Erythroblast (primary cell): Measurements from ENCODE around the gene GRIN2C.

Source experiments
- DNase-seq, 2 experiments: peaks; one replicate each; lab custom pipeline; 2025; lab: John Stamatoyannopoulos, UW
- GATA1 ChIP-seq: IDR thresholded peaks from 2 replicates; pipeline ENCODE4 v1.6.1; 2011; ENCODE audit warnings: low read depth, mild to moderate bottlenecking, control low read depth, low read length, moderate library complexity
- POLR2A ChIP-seq: IDR thresholded peaks from 2 replicates; pipeline ENCODE4 v1.6.1; 2011; ENCODE audit warnings: mild to moderate bottlenecking, low read length

Gene GRIN2C

DNA sequence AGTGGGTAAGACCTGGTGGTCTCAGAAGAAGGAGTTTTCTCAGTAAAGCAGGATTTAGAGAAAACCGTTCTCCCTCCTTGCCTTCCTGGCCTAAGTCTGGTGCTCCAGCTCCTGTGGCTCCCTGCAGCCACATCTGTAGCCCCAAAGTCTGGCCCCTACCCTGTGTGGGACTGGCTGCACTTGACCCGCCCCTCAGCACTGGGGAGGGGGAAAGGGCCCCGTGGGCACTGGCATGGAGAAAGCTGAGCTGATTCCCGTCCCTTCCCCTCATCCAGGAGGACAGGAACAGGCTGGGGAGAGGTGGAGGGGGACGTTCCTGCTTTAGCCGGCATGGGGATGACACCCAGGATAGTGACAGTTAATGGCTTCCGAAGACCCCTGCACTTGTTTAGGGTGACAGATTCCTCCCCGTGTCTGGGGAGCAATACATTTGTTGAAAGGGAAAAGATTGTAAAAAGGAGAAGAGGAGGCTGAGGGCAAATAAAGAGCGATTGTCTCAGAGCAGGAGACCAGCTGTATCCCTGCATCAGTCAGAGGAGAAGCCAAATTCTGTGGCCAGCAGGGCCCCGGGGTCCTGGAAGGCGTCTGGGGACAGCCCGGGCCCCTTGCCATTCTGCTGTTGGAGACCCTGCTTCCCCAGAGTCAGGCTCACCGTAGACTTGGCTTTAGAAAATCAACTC is 37.9 kb downstream of the GRIN2C start:
- DNase-seq, result no peak
- TF ChIP-seq POLR2A (no peak), GATA1 (no peak)

DNA sequence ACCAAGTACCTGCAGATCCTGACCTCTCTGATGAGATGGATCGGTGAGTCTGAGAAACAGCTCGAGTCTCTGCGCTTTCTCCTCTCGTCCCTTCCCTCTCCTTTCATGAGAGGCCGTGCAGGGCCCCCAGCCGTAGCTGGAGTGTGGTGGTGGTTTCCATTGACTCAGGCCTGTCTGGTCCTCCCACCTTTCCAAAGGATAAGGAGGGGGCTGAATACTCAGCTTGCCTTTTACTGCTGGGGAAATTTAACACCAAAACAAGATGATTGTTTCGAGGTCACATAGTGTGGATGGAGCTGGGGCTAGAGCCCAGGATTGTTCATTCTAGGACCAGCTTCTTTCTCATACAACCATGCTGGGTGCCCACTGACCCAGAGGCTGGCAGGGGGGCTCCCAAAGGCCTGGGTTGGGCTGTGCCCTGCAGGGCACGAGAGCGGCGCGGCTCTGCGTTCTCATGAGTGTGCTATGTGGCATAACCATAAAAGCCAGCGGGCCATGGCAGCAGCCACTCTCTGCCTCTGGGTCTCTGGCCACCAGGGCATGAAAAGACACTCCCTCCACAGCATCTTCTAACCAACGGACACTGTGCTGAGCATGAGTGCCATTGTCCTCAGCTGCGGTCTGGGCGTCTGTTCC is 39.8 kb downstream of the GRIN2C start:
- DNase-seq, result no peak
- no peak for TF ChIP-seq POLR2A
- TF ChIP-seq GATA1, result no peak

DNA sequence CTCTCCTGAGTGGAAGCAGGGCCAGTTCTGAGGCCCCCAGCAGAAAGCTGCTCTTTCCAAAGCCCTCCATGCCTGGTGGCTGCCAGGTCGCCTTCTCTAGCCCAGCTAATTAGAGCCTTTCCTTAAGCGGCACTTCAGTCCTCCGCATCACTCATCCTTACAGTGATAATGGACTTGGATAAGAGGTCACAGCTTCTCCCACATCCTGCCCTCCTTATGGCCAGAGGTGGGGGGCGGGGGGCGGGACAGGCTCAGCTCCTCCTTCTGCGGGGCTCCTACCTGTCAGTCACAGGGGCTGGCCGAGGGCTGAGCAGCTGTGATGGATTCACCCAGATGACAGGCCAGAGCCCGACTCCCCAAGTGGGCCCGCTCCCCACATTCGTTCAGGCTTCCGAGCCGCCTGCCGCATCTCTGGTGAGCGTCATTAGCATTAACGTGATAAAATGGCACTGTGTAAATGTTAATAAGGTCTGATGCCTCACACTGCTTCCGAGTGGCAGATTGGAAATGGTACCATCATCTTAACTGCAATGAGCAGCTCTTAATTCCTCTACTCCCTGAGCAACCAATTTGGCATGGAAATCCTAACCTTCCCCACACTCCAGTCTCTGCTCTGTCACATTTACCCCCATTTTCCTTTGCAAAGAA is 41.3 kb downstream of the GRIN2C start:
- DNase-seq, result no peak
- TF ChIP-seq POLR2A (no peak), GATA1 (no peak)

DNA sequence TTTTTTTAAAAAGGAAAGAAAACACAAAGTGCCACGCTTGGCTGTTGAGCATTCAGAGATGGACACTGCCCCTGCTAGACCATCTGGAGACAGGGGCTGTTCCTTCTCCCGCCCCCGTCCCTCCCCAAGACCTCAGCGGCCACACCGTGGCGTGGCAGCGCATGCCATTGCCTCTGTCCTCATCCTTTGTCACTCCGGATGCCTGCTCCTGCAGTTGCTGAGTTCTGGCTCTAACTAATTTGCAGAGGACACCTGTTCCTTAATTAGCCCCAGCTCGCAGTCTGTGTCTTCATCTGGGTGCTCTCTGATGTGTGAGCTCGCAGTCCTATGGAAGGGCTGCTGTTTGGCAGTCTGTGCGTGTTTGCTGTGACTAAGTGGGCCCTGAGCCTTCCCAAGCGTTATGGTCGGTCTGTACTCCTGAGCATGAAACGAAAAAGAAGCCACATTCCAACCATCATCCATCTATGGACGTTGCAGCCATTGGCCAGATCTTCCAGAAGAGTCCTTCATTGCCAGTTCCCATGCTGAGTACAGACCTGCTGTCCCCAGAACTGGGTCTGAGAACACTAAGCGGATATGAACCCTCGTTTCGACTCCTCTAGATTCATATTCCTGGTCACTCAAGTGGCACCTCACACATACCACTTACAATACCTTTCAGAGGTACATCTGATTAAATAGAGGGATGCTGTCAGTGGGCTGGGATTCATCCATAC is 42.6 kb downstream of the GRIN2C start:
- no peak for TF ChIP-seq POLR2A
- no peak for DNase-seq

DNA sequence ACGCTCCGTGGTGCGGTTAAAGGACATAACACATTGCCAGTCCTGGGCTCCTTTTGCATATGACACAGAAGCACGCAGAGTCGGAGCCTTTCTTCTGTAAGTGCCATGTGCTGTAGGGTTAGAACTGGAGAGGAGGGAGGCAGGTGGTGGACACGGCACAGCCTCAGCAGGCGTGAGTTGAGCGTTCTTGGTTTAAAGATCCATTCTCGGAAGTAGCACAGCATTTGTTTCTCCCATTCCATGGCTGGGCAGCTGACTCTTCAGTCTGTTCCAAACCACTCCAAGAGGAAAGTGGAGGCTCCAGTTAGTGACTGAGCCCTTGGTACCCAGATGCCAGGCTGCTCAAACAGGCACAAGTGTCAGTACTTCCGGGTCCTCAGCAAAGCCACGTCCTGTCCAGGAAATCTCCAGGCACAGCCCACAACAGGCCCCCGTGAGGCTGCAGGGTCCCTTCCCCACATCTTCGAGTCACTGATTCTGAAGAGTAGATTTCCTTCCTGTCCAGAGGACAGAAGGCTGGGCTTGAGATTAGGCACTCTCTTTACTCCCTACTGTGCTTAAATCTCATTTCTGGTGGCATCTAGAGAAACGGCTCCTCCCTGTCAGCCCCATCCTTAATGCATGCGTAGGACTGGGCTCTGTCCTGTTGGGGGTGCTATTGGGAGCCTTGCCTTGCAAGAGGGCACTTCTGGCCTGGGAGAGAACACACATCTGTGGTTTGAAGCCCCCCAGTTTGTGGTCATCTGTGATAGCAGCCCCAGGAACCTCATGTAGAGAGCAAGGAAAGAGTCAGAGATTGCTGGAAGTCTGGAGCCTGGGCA is 43.9 kb downstream of the GRIN2C start:
- DNase-seq, result peak in 1 of 2 experiments; percentile 23
- TF ChIP-seq GATA1 (no peak), POLR2A (no peak)

DNA sequence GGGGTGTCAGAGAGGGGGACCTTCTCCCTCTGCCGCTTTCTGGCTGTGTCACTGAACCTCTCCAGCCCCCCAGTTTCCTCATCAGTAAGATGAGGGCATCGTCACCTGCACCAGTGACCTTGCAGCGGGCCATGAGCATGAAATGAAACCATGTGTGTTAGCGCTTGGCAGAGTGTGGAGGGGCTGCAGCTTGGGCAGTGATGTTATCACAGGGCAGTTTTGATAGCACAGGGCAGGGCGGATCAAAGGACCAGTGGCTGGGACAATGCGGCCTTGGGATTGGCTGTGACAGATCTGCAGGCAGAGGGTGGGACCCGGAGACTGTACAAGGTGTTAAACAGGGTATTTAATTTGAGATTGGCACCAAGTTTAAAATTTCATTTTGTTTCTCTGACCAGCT is 44.6 kb downstream of the GRIN2C start:
- no peak for TF ChIP-seq POLR2A
- TF ChIP-seq GATA1, result no peak
- DNase-seq, result no peak

DNA sequence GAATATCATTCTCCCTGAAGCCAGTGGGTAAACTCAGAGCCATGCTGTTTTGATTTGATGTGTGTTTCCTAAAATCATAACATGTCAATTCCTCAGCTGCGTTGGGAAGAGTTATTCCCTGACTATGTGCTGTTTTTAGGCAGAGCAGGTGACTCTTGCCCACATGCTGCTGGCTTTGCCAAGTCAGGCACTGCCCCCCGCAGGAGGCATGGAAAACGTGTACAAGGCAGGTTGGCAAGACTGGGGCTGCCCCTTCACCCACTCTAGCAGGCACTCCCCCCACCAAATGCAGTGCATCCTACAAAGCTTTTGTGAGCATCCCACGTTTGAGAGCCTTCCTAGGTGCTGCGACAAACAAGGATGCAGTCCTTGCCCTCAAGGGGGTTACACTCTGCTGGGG is 45.2 kb downstream of the GRIN2C start:
- TF ChIP-seq GATA1 (no peak), POLR2A (no peak)
- DNase-seq, result no peak

DNA sequence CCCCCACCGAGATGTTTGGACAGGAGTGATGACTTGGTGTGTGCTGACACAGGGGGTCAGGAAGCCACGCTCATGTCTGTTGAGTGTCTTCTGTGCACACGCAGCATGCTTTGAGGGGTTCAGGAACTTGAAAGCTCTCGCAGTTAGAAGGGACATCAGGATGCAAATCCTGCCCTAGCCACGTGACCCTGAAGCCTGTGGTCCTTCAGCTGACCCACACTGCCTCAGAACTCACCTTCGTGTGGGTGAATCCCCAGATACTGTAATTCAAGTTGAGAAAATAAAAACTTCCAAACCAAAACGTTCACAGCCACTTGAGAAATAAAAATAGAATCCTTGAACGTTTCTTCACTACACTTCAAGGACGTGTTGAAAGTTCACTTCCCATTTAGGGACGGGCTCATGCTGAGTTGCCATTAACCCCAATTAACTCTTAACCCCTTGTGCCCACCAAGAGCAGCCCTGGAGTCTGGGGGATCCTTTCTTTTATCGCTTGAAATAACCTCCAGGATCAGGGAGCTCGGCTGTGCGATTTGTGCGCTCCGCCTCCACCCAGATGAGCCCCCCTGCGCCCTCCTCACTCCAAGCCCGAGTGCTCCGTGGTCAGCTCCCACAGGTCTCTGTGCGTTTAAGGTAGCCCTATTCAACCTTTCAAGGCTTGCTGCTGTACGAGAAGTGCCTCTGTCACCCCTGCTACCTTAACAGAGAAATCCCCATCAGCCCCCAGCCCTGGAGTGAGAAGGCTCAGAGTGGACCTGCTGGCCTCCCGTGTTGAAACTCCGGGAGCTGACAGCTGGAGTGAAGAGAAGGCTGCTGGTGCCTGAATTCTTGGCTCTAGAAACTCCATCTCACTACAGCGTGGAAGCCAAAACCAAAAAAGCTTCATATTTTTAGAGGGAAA is 47.3 kb downstream of the GRIN2C start:
- no peak for TF ChIP-seq POLR2A
- DNase-seq, result no peak

DNA sequence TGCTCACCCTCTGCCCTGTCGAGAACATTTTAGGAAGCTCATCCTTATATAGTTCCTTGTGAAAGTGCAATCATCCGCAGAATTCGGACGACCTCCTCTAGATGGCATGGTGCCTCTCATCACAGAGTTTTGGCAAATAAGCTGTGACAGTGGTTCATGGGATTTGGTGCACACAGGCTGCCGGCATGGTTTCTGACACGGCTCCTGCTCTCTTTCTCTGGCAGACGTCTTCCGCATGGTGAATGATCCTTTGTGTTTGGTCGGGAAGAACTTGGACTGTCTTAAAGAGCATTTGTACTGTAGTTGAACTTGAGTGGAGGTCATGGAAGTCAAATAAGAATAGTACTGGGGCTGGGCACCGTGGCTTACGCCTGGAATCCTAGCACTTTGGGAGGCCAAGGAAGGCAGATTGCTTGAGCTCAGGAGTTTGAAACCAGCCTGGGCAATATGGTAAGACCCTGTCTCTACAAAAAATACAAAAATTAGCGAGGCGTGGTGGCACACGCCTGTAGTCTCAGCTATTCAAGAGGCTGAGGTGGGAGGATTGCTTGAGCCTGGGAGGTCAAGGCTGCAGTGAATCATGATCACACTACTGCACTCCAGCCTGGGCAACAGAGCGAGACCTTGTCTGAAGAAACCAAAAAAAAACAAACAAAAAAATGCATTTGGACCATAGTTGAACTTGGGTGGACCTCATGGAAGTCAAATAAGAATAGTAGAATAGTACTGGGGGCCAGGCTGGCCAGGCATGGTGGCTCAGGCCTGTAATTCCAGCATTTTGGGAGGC is 48.8 kb downstream of the GRIN2C start:
- no peak for TF ChIP-seq GATA1
- TF ChIP-seq POLR2A, result no peak
- no peak for DNase-seq

DNA sequence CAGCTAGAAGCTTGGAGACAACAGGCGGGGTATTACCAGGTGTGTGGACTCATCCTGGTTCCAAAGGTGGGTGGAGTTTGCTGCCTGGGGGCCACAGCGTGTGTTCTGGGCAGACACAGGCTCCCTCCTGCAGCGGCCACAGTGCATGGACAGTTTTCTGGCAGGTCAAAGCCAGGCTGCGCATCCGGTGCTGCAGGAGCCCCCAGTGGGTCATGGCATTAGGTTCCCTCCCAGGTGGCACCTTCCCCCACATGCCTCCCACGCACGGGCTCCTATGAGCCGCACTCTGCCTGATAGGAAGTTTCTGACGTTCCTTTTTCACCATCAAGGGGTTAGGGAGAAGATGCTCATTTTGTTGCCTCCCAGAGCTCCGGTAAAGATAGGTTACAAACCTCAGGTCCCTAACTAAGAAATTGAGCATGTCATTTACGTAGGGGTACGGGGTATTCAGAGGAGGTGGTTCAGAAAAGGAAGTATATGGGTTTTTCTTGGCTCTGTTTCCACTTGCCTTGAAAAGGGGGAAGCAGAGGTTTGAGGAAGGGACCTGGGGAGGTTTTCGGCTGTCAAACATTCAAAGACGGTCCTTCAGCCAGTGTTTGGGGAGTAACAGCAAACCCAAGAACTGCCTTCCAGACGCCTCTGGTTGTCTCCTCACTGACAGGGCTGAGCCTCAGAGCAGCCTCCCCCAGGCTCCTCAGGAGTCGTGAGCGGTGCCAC is 50.8 kb downstream of the GRIN2C start:
- TF ChIP-seq GATA1 (no peak), POLR2A (no peak)
- no peak for DNase-seq

DNA sequence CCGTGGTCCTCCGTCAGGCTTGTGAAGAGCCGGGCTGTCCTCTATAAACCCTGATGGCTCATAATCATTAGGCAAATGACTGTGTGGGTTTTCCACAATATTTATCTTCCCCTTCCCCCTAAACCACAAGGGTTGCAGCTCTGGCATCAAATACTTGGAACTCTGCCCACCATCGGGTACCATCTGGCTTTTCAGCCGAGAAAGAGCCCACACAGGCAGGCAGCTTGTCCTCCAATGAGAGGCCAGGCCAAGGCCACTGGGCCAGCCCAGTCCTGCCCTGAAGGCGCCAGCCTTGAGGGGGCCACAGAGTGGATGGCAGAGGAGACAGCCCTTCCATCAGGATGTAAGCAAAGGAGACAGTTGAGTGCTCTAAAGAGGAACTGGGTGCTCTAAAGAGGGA is 51.8 kb downstream of the GRIN2C start:
- no peak for DNase-seq
- no peak for TF ChIP-seq POLR2A
- no peak for TF ChIP-seq GATA1

DNA sequence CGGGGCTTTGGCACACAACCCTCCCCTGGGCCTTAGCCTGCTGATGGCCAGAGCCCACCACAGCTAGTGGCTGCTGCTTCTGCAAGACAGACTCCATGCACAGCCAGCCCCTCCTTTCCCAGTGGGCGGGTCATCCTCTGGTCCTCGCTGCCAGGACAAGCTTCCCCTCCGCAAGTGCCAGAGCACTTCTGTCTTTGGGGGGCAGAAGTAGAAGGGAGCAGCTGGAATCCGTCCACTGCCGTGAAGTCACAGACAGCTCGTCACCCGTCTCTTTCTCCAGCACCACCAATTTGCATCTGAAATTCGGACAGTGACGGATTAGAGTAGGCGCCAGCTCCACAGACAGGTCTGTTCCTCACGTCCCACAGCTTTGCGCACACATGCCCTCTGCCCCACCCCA is 52.2 kb downstream of the GRIN2C start:
- DNase-seq, result no peak
- TF ChIP-seq GATA1 (no peak), POLR2A (no peak)
